AG09319 (cell line): ENCODE results near the gene SYNGR1.
"Not testable (repeated sequence)": the region's sequence is repeated elsewhere in the genome, so short reads cannot be mapped to it uniquely, and the experiment has no call there.

Experiments used
- DNase-seq: peaks from one replicate; pipeline ENCODE4 v3.0.0-alpha.2; 2010; ENCODE audit warnings: low read depth; ENCODE audit errors: extremely low read depth
- CTCF ChIP-seq: IDR thresholded peaks from 2 replicates; pipeline ENCODE4 v1.5.1; 2011; ENCODE audit warnings: low read depth, mild to moderate bottlenecking, inconsistent platforms, low read length, moderate library complexity

The SYNGR1 gene

GRCh38 chr22:39353346-39353745 lies 3.6 kb downstream of the SYNGR1 start:
- DNase-seq = no peak
- no peak for TF ChIP-seq CTCF

GRCh38 chr22:39355080-39355479 lies 5.3 kb downstream of the SYNGR1 start:
- no peak for DNase-seq
- no peak for TF ChIP-seq CTCF

GRCh38 chr22:39355805-39356204 lies 6.0 kb downstream of the SYNGR1 start:
- DNase-seq = not testable (repeated sequence)

GRCh38 chr22:39356464-39356863 lies 6.7 kb downstream of the SYNGR1 start:
- no peak for TF ChIP-seq CTCF
- DNase-seq = no peak

GRCh38 chr22:39357110-39358108 lies 7.6 kb downstream of the SYNGR1 start:
- not testable (repeated sequence) for DNase-seq

GRCh38 chr22:39358197-39358596 lies 8.4 kb downstream of the SYNGR1 start:
- not testable (repeated sequence) for DNase-seq

- no peak for TF ChIP-seq CTCF
- DNase-seq = no peak
Measured at GRCh38 chr22:39359659-39360195, 9.9 kb downstream of the SYNGR1 start.

- no peak for TF ChIP-seq CTCF
- no peak for DNase-seq
Measured at GRCh38 chr22:39360242-39360641, 10.5 kb downstream of the SYNGR1 start.
